T-cell (primary cell): ENCODE data around the gene ERI3. TPM values are rescaled to one million over a fixed set of nuclear protein-coding genes. Genes with fewer than 3 reads are reported as not detected.

Experiments used
- ATAC-seq, 4 experiments: fragments of 200-7000 bp in 3 of 4; fragments of 150-1000 bp in 1 of 4; cut with Tn5 transposase; replicated peaks in 1 of 4; 1 replicate in 3 of 4; 2 replicates in 1 of 4; pipeline ENCODE4 v1.10.0; 2021; ENCODE audit warnings: moderate library complexity in 3 of 4, mild to moderate bottlenecking in 2 of 4, moderate number of reproducible peaks in 1 of 4
- CTCF ChIA-PET, 2 donors: fragments of 300-600 bp; sonication (Branson Sonifier 250); formaldehyde crosslinking; loops; one replicate each; lab custom pipeline; 2022; ENCODE audit warnings: antibody characterized with exemption in 2 of 2; lab: Charles Lee
- POLR2A ChIA-PET, 2 donors: fragments of 300-600 bp; sonication (Branson Sonifier 250); formaldehyde crosslinking; loops; one replicate each; lab custom pipeline; 2022; ENCODE audit warnings: antibody characterized with exemption in 2 of 2; lab: Charles Lee
- DNase-seq, 35 experiments: peaks; one replicate each; pipeline versions ENCODE4 v3.0.0 to v3.0.0-alpha.2; 2013 to 2023
- H3K27ac ChIP-seq: one replicate; pipeline ENCODE4 v1.5.1; 2013; ENCODE audit warnings: low read length
- H3K27me3 ChIP-seq, 2 experiments: replicated peaks in 1 of 2; 1 replicate in 1 of 2; 2 replicates in 1 of 2; pipeline versions ENCODE4 v1.6.1 to v1.7.0; 2013; ENCODE audit warnings: low read length in 1 of 2, mixed read lengths in 1 of 2; ENCODE audit not compliant: control insufficient read depth in 2 of 2, insufficient read depth in 2 of 2; ENCODE audit errors: extremely low read depth in 1 of 2
- H3K36me3 ChIP-seq, 2 donors: 1 replicate in 1 of 2; 2 replicates in 1 of 2; pipeline versions ENCODE4 v1.6.1 to v1.7.0; 2013; ENCODE audit warnings: low read length in 1 of 2; ENCODE audit not compliant: control insufficient read depth in 2 of 2, insufficient read depth in 1 of 2; ENCODE audit errors: extremely low read depth in 1 of 2
- H3K4me1 ChIP-seq, 2 experiments: 1 replicate in 1 of 2; 2 replicates in 1 of 2; pipeline versions ENCODE4 v1.6.1 to v1.7.0; 2013; ENCODE audit warnings: low read length in 2 of 2, mixed read lengths in 1 of 2; ENCODE audit not compliant: insufficient read depth in 2 of 2, control insufficient read depth in 1 of 2; ENCODE audit errors: extremely low read depth in 1 of 2
- H3K4me3 ChIP-seq, 2 donors: 1 replicate in 1 of 2; 2 replicates in 1 of 2; pipeline versions ENCODE4 v1.5.1 to v1.7.0; 2013; ENCODE audit warnings: mild to moderate bottlenecking in 2 of 2, low read length in 1 of 2, moderate library complexity in 1 of 2; ENCODE audit not compliant: control insufficient read depth in 1 of 2; ENCODE audit errors: extremely low read depth in 1 of 2
- H3K9me3 ChIP-seq: 2 replicates; pipeline ENCODE4 v1.7.0; 2013
- H3K27ac Mint-ChIP-seq, 2 donors: one replicate each; pipeline ENCODE4 v1.8.0; 2020 to 2021; ENCODE audit warnings: mild to moderate bottlenecking in 2 of 2, mixed read lengths in 2 of 2
- H3K27me3 Mint-ChIP-seq, 2 donors: one replicate each; pipeline ENCODE4 v1.8.0; 2021 to 2022; ENCODE audit warnings: mixed read lengths in 2 of 2
- H3K36me3 Mint-ChIP-seq: one replicate; pipeline ENCODE4 v1.8.0; 2021; ENCODE audit warnings: mixed read lengths
- H3K4me1 Mint-ChIP-seq, 3 donors: one replicate each; pipeline ENCODE4 v1.8.0; 2020 to 2022; ENCODE audit warnings: mixed read lengths in 3 of 3, mild to moderate bottlenecking in 1 of 3
- H3K4me3 Mint-ChIP-seq, 3 donors: one replicate each; pipeline ENCODE4 v1.8.0; 2020 to 2022; ENCODE audit warnings: mild to moderate bottlenecking in 3 of 3, mixed read lengths in 3 of 3, moderate library complexity in 3 of 3
- H3K9me3 Mint-ChIP-seq, 3 donors: one replicate each; pipeline ENCODE4 v1.8.0; 2020 to 2022; ENCODE audit warnings: mixed read lengths in 3 of 3
- WGBS: methylation state at CpG from one replicate; pipeline ENCODE4 v1.1.5; 2013; ENCODE audit warnings: missing lambda C conversion rate; ENCODE audit not compliant: insufficient coverage; 5-methylcytosine and 5-hydroxymethylcytosine counted together
- total RNA-seq, 35 experiments: library from RNA in 6 of 35; stranded (reverse) in 6 of 35; fragments of 120-200 nt in 1 of 35; gene quantifications; one replicate each; pipeline versions ENCODE4 v1.2.1 to v1.2.4 and lab custom pipeline; 2013 to 2026

ERI3 gene
- total RNA-seq, 5 donors from 2014 or later (not counting 1 experiment from before 2014, with no cell fraction given) = 29.3 to 39.4 (median 33.0) TPM

DNA sequence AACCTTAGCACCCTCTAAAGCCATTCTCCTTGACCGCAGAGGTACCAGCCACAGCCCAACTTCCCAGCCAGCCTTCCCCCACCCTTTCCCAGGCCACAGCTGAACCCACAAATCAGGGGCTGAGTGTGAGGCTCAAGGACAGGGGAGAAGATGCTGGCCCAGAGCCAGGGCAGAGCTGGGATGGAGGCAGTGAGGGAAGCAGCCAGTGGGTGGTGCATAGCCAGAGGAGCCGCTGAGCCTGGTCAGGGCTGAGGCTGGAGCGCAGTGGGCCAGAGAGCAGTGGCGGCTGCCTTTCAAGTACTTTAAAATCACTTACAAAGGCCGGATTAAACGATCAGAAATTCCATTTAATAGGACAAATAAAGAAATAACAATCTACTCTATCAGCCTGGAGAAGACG lies 105.5 kb downstream of the ERI3 start:
- H3K27ac Mint-ChIP-seq = no peak overlapping the region
- no peak overlapping the region for H3K4me3 ChIP-seq
- H3K9me3 ChIP-seq = no peaks in the 10 kb centered on the region
- H3K27ac ChIP-seq = no peak overlapping the region
- no peaks in the 10 kb centered on the region for H3K4me1 ChIP-seq
- H3K36me3 Mint-ChIP-seq = peaks cover 21% of the 10 kb centered on the region
- ChIA-PET CTCF (no interaction called here), POLR2A (interaction anchor here in 1 of 2 donors (0.7 kb wide), 1 partner anchor 20 kb away, joined by 3 read pairs; no protein-coding TSS in a partner anchor)
- no CpG with 5 or more reads among the region's 7 CpGs for WGBS
- ATAC-seq = no peak
- no peak for DNase-seq
- H3K4me3 Mint-ChIP-seq = no peak overlapping the region
- no peaks in the 10 kb centered on the region for H3K9me3 Mint-ChIP-seq
- no peaks in the 10 kb centered on the region for H3K4me1 Mint-ChIP-seq
- H3K27me3 Mint-ChIP-seq = no peaks in the 10 kb centered on the region
- H3K27me3 ChIP-seq = no peaks in the 10 kb centered on the region
- peaks cover 6 to 10% of the 10 kb centered on the region in 2 donors for H3K36me3 ChIP-seq

DNA sequence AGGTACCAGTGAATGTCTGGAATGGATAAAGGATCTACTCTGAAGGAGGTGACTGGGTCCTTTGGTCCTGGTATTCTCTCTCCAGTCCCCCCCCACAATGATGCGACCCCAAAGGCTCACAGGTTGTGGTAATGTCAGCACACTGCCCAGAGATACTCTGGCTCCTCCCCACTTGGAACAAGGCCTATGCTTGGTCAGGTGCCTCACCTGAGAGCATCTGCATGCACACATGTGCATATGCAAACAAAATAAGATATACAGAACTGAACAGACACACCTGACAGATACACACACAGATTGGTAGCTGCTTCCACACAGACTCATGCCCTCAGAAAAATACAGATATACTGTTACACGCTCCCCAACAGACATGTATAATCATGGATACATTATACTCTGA lies 108.3 kb downstream of the ERI3 start:
- no peak for DNase-seq
- no peak overlapping the region for H3K27ac ChIP-seq
- POLR2A ChIA-PET = no interaction called here
- peaks cover 6 to 14% of the 10 kb centered on the region in 2 donors for H3K36me3 ChIP-seq
- H3K4me1 Mint-ChIP-seq = peaks cover 0 to 3% (median 0%) of the 10 kb centered on the region in 3 donors
- H3K4me3 Mint-ChIP-seq = no peak overlapping the region
- 88% methylated on average over 1 of the region's 2 CpGs for WGBS
- H3K27me3 ChIP-seq = no peaks in the 10 kb centered on the region
- no peak overlapping the region for H3K4me3 ChIP-seq
- no peak for ATAC-seq
- no peaks in the 10 kb centered on the region for H3K4me1 ChIP-seq
- H3K9me3 ChIP-seq = no peaks in the 10 kb centered on the region
- H3K9me3 Mint-ChIP-seq = no peaks in the 10 kb centered on the region
- H3K36me3 Mint-ChIP-seq = peaks cover 25% of the 10 kb centered on the region
- no peak overlapping the region for H3K27ac Mint-ChIP-seq
- CTCF ChIA-PET = no interaction called here
- H3K27me3 Mint-ChIP-seq = no peaks in the 10 kb centered on the region

DNA sequence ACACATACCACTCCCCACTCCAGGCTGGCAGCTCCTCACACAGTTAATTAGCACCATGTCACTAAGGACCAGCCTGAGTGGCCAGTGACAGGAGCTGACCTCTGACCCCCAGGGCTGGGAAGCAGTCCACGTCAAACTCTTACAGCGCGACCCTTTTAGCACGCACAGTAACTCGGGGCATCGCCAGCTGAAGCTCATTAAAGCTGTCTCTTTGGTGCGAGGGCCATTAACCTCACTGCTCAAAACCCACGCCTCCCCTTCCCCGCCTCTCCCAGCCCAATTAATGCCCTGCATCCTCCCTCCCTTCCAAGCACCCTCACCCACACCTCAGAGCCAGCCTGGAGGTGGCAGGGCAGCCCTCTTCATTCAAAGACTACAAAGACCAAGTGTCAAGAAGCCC lies 110.1 kb downstream of the ERI3 start:
- CTCF ChIA-PET = no interaction called here

GRCh38 chr1:44243782-44244495 lies 111.1 kb downstream of the ERI3 start:
- Histone ChIP-seq H3K27me3 (no peaks in the 10 kb centered on the region), H3K9me3 (no peaks in the 10 kb centered on the region), H3K4me1 (peaks cover 0 to 8% of the 10 kb centered on the region in 2 experiments), H3K4me3 (no peak overlapping the region), H3K27ac (no peak overlapping the region), H3K36me3 (peaks cover 10 to 14% of the 10 kb centered on the region in 2 donors)
- no peak for ATAC-seq
- no peak for DNase-seq
- H3K27ac Mint-ChIP-seq = no peak overlapping the region
- ChIA-PET CTCF (no interaction called here), POLR2A (no interaction called here)
- H3K4me3 Mint-ChIP-seq = no peak overlapping the region
- H3K4me1 Mint-ChIP-seq = peaks cover 2 to 16% (median 9%) of the 10 kb centered on the region in 3 donors
- 96% methylated on average over 7 of the region's 7 CpGs for WGBS
- H3K36me3 Mint-ChIP-seq = peaks cover 31% of the 10 kb centered on the region
- H3K9me3 Mint-ChIP-seq = no peaks in the 10 kb centered on the region
- H3K27me3 Mint-ChIP-seq = no peaks in the 10 kb centered on the region

More for the DNA sequence above, 110.1 kb downstream of the ERI3 start:
- no peak for DNase-seq
- H3K4me3 ChIP-seq = no peak overlapping the region
- no peak for ATAC-seq
- H3K27me3 Mint-ChIP-seq = no peaks in the 10 kb centered on the region
- no peaks in the 10 kb centered on the region for H3K9me3 ChIP-seq
- H3K36me3 ChIP-seq = peaks cover 7 to 14% of the 10 kb centered on the region in 2 donors
- H3K9me3 Mint-ChIP-seq = no peaks in the 10 kb centered on the region
- POLR2A ChIA-PET = no interaction called here
- H3K4me1 Mint-ChIP-seq = peaks cover 0 to 10% (median 6%) of the 10 kb centered on the region in 3 donors
- no peaks in the 10 kb centered on the region for H3K4me1 ChIP-seq
- WGBS = 95% methylated on average over 7 of the region's 9 CpGs
- H3K4me3 Mint-ChIP-seq = no peak overlapping the region
- no peak overlapping the region for H3K27ac Mint-ChIP-seq
- H3K36me3 Mint-ChIP-seq = peaks cover 31% of the 10 kb centered on the region
- no peak overlapping the region for H3K27ac ChIP-seq
- no peaks in the 10 kb centered on the region for H3K27me3 ChIP-seq

- WGBS = 97% methylated on average over 16 of the region's 16 CpGs
Observed at GRCh38 chr1:44242746-44243145, 112.3 kb downstream of the ERI3 start.

DNA sequence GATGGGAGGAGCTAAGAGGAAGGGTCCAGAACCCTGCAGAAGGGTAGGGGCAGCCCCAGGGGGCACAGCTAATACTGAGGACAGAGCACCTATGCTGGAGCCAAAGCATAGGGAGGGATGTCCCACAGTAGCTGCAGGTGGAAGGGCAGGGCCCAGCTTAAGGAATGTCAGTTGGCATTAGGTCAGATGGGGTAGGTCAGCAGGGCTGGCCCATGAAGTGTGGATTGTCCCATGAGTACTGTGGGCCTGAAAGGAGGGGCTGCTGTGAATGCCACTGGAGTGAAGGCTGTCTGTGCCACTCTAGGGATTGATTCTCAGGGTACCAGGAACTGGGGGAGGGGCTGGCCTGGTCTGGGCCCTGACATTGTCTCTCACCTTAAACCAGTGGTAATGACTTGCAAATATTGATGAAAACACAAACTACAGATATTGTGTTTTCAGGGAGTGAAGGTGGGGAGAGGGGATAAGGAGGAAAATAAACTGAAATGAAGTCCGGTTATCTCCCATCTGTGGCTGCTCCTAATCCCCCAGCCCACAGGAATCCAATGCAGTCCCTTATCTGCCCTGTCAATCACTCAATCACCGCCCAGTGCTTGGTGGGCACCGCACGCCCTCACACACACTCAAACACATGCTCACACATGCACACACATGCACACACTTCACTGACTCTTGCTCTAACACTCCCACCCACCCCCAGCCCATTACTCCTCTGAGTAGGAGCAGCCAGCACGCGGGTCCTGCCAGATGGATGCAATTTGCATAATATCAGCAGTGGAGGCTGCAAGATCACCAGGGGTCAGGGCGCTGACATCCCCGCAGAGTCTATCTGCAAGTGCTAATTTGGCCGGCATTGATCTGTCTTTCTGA lies 114.0 kb downstream of the ERI3 start:
- POLR2A ChIA-PET = no interaction called here
- Mint-ChIP-seq H3K4me1 (peaks cover 7 to 24% (median 13%) of the 10 kb centered on the region in 3 donors), H3K9me3 (no peaks in the 10 kb centered on the region), H3K27ac (no peak overlapping the region), H3K36me3 (peaks cover 18% of the 10 kb centered on the region), H3K27me3 (no peaks in the 10 kb centered on the region), H3K4me3 (no peak overlapping the region)
- DNase-seq (no peak), ATAC-seq (no peak)
- Histone ChIP-seq H3K9me3 (no peaks in the 10 kb centered on the region), H3K36me3 (peaks cover 10 to 14% of the 10 kb centered on the region in 2 donors), H3K4me1 (peaks cover 0 to 15% of the 10 kb centered on the region in 2 experiments), H3K27me3 (no peaks in the 10 kb centered on the region), H3K4me3 (no peak overlapping the region), H3K27ac (no peak overlapping the region)
- CTCF ChIA-PET = no interaction called here
- WGBS = 95% methylated on average over 8 of the region's 9 CpGs

More at GRCh38 chr1:44242746-44243145, 112.3 kb downstream of the ERI3 start:
- no peak for ATAC-seq
- Histone ChIP-seq H3K4me1 (peaks cover 0 to 15% of the 10 kb centered on the region in 2 experiments), H3K36me3 (peaks cover 10 to 14% of the 10 kb centered on the region in 2 donors), H3K9me3 (no peaks in the 10 kb centered on the region), H3K4me3 (no peak overlapping the region), H3K27ac (no peak overlapping the region), H3K27me3 (no peaks in the 10 kb centered on the region)
- DNase-seq = no peak
- Mint-ChIP-seq H3K9me3 (no peaks in the 10 kb centered on the region), H3K27me3 (no peaks in the 10 kb centered on the region), H3K4me3 (no peak overlapping the region), H3K4me1 (peaks cover 7 to 23% (median 13%) of the 10 kb centered on the region in 3 donors), H3K27ac (no peak overlapping the region), H3K36me3 (peaks cover 30% of the 10 kb centered on the region)
- POLR2A ChIA-PET = no interaction called here
- CTCF ChIA-PET = no interaction called here
